GM18505 (cell line): ENCODE measurements around the gene ELAVL1.

Experiments
- ATAC-seq: cut with Tn5 transposase; IDR thresholded peaks from one replicate; pipeline ENCODE4 v1.9.1; 2021; ENCODE audit not compliant: unreplicated experiment
- POLR2A ChIP-seq: IDR thresholded peaks from 4 replicates; pipeline ENCODE4 v1.6.1; 2011; ENCODE audit warnings: borderline replicate concordance; ENCODE audit not compliant: insufficient read depth, insufficient read length; ENCODE audit errors: extremely low read depth

Gene ELAVL1

GRCh38 chr19:7977723-7978040, 27.8 kb downstream of the ELAVL1 start:
- TF ChIP-seq POLR2A: no peak
- no peak for ATAC-seq

- no peak for TF ChIP-seq POLR2A
- no peak for ATAC-seq
These were observed 28.3 kb downstream of the ELAVL1 start for GRCh38 chr19:7977021-7977722.

- TF ChIP-seq POLR2A: no peak
- ATAC-seq: no peak
These were observed 29.0 kb downstream of the ELAVL1 start for GRCh38 chr19:7976461-7976860.

GRCh38 chr19:7975037-7975436, 30.4 kb downstream of the ELAVL1 start:
- no peak for TF ChIP-seq POLR2A
- no peak for ATAC-seq

GRCh38 chr19:7973883-7974282, 31.6 kb downstream of the ELAVL1 start:
- ATAC-seq: no peak
- TF ChIP-seq POLR2A: no peak

- ATAC-seq: no peak
- no peak for TF ChIP-seq POLR2A
These were observed 33.6 kb downstream of the ELAVL1 start for GRCh38 chr19:7971553-7972520.

GRCh38 chr19:7970716-7971448, 34.6 kb downstream of the ELAVL1 start:
- no peak for TF ChIP-seq POLR2A
- no peak for ATAC-seq

- TF ChIP-seq POLR2A: no peak
- ATAC-seq: no peak
These were observed 35.9 kb downstream of the ELAVL1 start for GRCh38 chr19:7969555-7969939.

- ATAC-seq: no peak
- TF ChIP-seq POLR2A: no peak
These were observed 36.5 kb downstream of the ELAVL1 start for GRCh38 chr19:7968796-7969554.

GRCh38 chr19:7968008-7968795, 37.2 kb downstream of the ELAVL1 start:
- no peak for TF ChIP-seq POLR2A
- ATAC-seq: no peak

- ATAC-seq: no peak
- no peak for TF ChIP-seq POLR2A
These were observed 39.3 kb downstream of the ELAVL1 start for GRCh38 chr19:7965921-7966665.
